Measurements from ENCODE around the gene B3GALNT2. TPM values are rescaled to one million over a fixed set of nuclear protein-coding genes. Genes with fewer than 3 reads are reported as not detected.

The B3GALNT2 gene
- total and polyA plus RNA-seq, 2 of the 8 experiments (the other 6 are each of a cell fraction or from before 2014, with no cell fraction given), result 15.4 to 39.4 TPM

DNA sequence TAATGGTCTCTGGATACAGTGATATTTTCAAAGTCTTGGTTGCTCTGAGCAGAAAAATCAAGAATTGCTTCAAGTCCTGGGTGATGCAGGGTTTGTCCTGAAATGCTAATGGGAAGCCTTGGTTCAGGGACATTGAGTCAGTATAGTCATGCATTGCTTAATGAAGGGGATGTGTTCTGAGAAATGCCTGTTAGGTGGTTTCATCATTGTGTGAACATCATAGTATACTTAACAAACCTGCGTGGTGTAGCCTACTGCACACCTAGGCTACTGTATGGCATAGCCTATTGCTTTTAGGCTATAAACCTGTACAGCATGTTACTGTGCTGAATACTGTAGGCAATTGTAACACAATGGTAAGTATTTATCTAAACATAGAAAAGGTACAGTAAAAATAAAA lies 100.7 kb downstream of the B3GALNT2 start:
- Histone ChIP-seq H3K79me1 (ENCODE audit: low read depth, low read length) (no peaks in the 10 kb centered on the region; the same call in 1 of the 2 replicates), H4K8ac (ENCODE audit: extremely low read depth, insufficient read depth, low read length) (no peak overlapping the region), H2BK120ac (replicated peaks; ENCODE audit: low read depth, low read length) (no peak overlapping the region), H4K20me1 (replicated peaks in 1 of 2; ENCODE audit: control insufficient read depth in 1 of 2, insufficient read depth in 2 of 2, low read length in 2 of 2) (peaks cover 0 to 1% of the 10 kb centered on the region in 2 experiments), H2BK15ac (ENCODE audit: low read length) (no peak overlapping the region), H2AFZ (ENCODE audit: low read length) (no peak overlapping the region), H3K4me2 (ENCODE audit: insufficient read depth in 1 of 2, low read depth in 2 of 2, low read length in 2 of 2) (no peak overlapping the region), H3K36me3 (ENCODE audit: control insufficient read depth in 2 of 4, insufficient read depth in 4 of 4, low read length in 3 of 4) (peaks cover 0 to 3% (median 0%) of the 10 kb centered on the region in 4 experiments; a peak in 1 of 8 replicates), H3K14ac (ENCODE audit: insufficient read length) (no peak overlapping the region), H4K5ac (ENCODE audit: insufficient read length, low read depth, low read length) (no peak overlapping the region), H3K27ac (ENCODE audit: low read depth, low read length) (no peak overlapping the region), H3K4me3 (ENCODE audit: extremely low read depth in 1 of 4, insufficient read depth in 2 of 4, low read depth in 3 of 4, low read length in 4 of 4) (no peak overlapping the region), H3K23me2 (ENCODE audit: low read depth, low read length) (no peaks in the 10 kb centered on the region), H2BK12ac (ENCODE audit: low read depth, low read length) (no peak overlapping the region), H3K9me3 (ENCODE audit: insufficient read depth in 2 of 2, low read depth in 1 of 2, low read length in 1 of 2) (no peaks in the 10 kb centered on the region), H3K9ac (replicated peaks in 1 of 4; ENCODE audit: extremely low read depth in 1 of 4, low read depth in 3 of 4, low read length in 3 of 4) (no peak overlapping the region), H3K23ac (ENCODE audit: insufficient read length) (no peak overlapping the region), H3K79me2 (ENCODE audit: control insufficient read depth in 1 of 2, insufficient read depth in 2 of 2, low read length in 2 of 2) (peaks cover 0 to 13% of the 10 kb centered on the region in 2 experiments; a peak in 2 of 4 replicates), H2AK5ac (ENCODE audit: low read depth, low read length) (no peak overlapping the region), H3K4me1 (replicated peaks in 1 of 4; ENCODE audit: control insufficient read depth in 3 of 4, insufficient read depth in 4 of 4, low read length in 3 of 4) (no peaks in the 10 kb centered on the region), H4K91ac (replicated peaks; ENCODE audit: insufficient read length, low read length) (no peak overlapping the region), H3K18ac (ENCODE audit: extremely low read depth, low read length) (no peak overlapping the region), H2BK20ac (ENCODE audit: low read length) (no peak overlapping the region), H3K27me3 (replicated peaks in 1 of 4; ENCODE audit: control insufficient read depth in 3 of 4, extremely low read depth in 1 of 4, insufficient read depth in 3 of 4, low read length in 3 of 4) (no peaks in the 10 kb centered on the region), H3K56ac (replicated peaks; ENCODE audit: insufficient read length, low read depth, low read length) (no peak overlapping the region), H3K4ac (replicated peaks; ENCODE audit: insufficient read length, low read depth, low read length) (no peak overlapping the region), H2BK5ac (ENCODE audit: low read depth, low read length) (no peak overlapping the region)
- WGBS, 2 experiments (ENCODE audit: extremely low coverage in 1 of 2, insufficient coverage in 1 of 2, insufficient read length in 1 of 2, insufficient replicate concordance in 2 of 2, low coverage in 1 of 2, low lambda C conversion rate in 2 of 2, missing lambda C conversion rate in 1 of 2), result 92% methylated on average over 1 of the region's 1 CpG; no CpG with 5 or more reads in 1 of the 2 experiments
- FAIRE-seq (no peak), DNase-seq (ENCODE audit: low read depth in 1 of 2, low spot score in 2 of 2) (peak in 1 of 2 experiments; percentile 20)
- ChIA-PET POLR2A (ENCODE audit: partially characterized antibody) (no interaction called here), CTCF (ENCODE audit: partially characterized antibody) (no interaction called here)
- TF ChIP-seq, protein P1, sequence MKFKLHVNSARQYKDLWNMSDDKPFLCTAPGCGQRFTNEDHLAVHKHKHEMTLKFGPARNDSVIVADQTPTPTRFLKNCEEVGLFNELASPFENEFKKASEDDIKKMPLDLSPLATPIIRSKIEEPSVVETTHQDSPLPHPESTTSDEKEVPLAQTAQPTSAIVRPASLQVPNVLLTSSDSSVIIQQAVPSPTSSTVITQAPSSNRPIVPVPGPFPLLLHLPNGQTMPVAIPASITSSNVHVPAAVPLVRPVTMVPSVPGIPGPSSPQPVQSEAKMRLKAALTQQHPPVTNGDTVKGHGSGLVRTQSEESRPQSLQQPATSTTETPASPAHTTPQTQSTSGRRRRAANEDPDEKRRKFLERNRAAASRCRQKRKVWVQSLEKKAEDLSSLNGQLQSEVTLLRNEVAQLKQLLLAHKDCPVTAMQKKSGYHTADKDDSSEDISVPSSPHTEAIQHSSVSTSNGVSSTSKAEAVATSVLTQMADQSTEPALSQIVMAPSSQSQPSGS (IDR thresholded peaks at IDR 0.05; ENCODE audit: low read length), result no peak
- TF ChIP-seq SIX5 (IDR thresholded peaks at IDR 0.05; ENCODE audit: low read depth, low read length), result no peak

Data from H1 (cell line).